ENCODE measurements around the gene CFAP61. TPM values are rescaled to one million over a fixed set of nuclear protein-coding genes. Genes with fewer than 3 reads are reported as not detected.

Gene CFAP61
- total RNA-seq, 4 donors from 2014 or later, result not detected

- ATAC-seq (ENCODE audit: low FRiP score), result no peak
- no peak for TF ChIP-seq CTCF (IDR thresholded peaks at IDR 0.05)
- no peak for DNase-seq (ENCODE audit: low spot score)
These were observed 37.6 kb downstream of the CFAP61 start for GRCh38 chr20:20089939-20090338.

GRCh38 chr20:20092827-20093226 lies 40.5 kb downstream of the CFAP61 start:
- ATAC-seq (ENCODE audit: low FRiP score) (no peak), DNase-seq (ENCODE audit: low spot score) (no peak)
- TF ChIP-seq CTCF (IDR thresholded peaks at IDR 0.05), result no peak

- TF ChIP-seq CTCF (IDR thresholded peaks at IDR 0.05), result no peak
- ATAC-seq (ENCODE audit: low FRiP score), result no peak
- no peak for DNase-seq (ENCODE audit: low spot score)
These were observed 42.1 kb downstream of the CFAP61 start for GRCh38 chr20:20094410-20094809.

- ATAC-seq (ENCODE audit: low FRiP score) (no peak), DNase-seq (ENCODE audit: low spot score) (no peak)
These were observed 43.0 kb downstream of the CFAP61 start for GRCh38 chr20:20095114-20095872.

GRCh38 chr20:20096421-20096820 lies 44.1 kb downstream of the CFAP61 start:
- ATAC-seq (ENCODE audit: low FRiP score) (no peak), DNase-seq (ENCODE audit: low spot score) (no peak)
- TF ChIP-seq CTCF (IDR thresholded peaks at IDR 0.05), result no peak

More at GRCh38 chr20:20095114-20095872, 43.0 kb downstream of the CFAP61 start:
- TF ChIP-seq CTCF (IDR thresholded peaks at IDR 0.05), result no peak

GRCh38 chr20:20100881-20101280 lies 48.5 kb downstream of the CFAP61 start:
- no peak for TF ChIP-seq CTCF (IDR thresholded peaks at IDR 0.05)
- ATAC-seq (ENCODE audit: low FRiP score) (no peak), DNase-seq (ENCODE audit: low spot score) (no peak)

GRCh38 chr20:20102163-20102562 lies 49.8 kb downstream of the CFAP61 start:
- ATAC-seq (ENCODE audit: low FRiP score) (no peak), DNase-seq (ENCODE audit: low spot score) (no peak)
- no peak for TF ChIP-seq CTCF (IDR thresholded peaks at IDR 0.05)

All from omental fat pad (tissue), 4 donors.